Erythroblast (primary cell): ENCODE measurements around the gene FOCAD.
"Not testable (repeated sequence)": the region's sequence is repeated elsewhere in the genome, so short reads cannot be mapped to it uniquely, and the experiment has no call there.

Experiments used
- DNase-seq, 2 experiments: peaks; one replicate each; lab custom pipeline; 2025; lab: John Stamatoyannopoulos, UW
- GATA1 ChIP-seq: IDR thresholded peaks from 2 replicates; pipeline ENCODE4 v1.6.1; 2011; ENCODE audit warnings: low read depth, mild to moderate bottlenecking, control low read depth, low read length, moderate library complexity
- POLR2A ChIP-seq: IDR thresholded peaks from 2 replicates; pipeline ENCODE4 v1.6.1; 2011; ENCODE audit warnings: mild to moderate bottlenecking, low read length

FOCAD gene

GRCh38 chr9:20941174-20941690, 257.2 kb downstream of the FOCAD start:
- peak; percentile 65 to 80 for DNase-seq

GRCh38 chr9:20944507-20944906, 260.4 kb downstream of the FOCAD start:
- no peak for DNase-seq
- TF ChIP-seq GATA1 (no peak), POLR2A (no peak)

More at GRCh38 chr9:20941174-20941690, 257.2 kb downstream of the FOCAD start:
- TF ChIP-seq GATA1 (no peak), POLR2A (no peak)

DNA sequence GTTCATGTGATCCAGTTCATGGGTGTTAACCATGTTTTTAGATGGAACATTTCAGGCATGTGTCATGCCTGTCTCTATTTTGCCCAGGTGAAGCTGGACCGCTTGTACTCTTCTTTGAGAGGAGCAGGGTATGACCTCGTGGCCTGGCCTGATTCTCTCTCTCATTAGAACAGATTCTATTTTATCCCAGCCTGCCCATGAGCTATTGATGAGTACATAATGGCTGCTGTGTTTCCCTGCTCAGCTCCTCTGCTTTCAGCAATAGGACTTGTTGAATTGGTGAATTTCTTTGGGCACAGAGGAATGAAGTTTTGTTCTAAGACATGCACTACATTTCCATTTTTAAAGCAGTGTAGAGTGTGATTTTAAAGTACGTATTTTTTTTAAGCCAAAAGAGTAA, 261.2 kb downstream of the FOCAD start:
- no peak for TF ChIP-seq GATA1
- no peak for TF ChIP-seq POLR2A
- no peak for DNase-seq

GRCh38 chr9:20945856-20946255, 261.8 kb downstream of the FOCAD start:
- TF ChIP-seq POLR2A (no peak), GATA1 (no peak)

GRCh38 chr9:20948703-20949102, 264.6 kb downstream of the FOCAD start:
- no peak for DNase-seq
- no peak for TF ChIP-seq GATA1
- TF ChIP-seq POLR2A: no peak

More at GRCh38 chr9:20945856-20946255, 261.8 kb downstream of the FOCAD start:
- no peak for DNase-seq

- TF ChIP-seq GATA1: no peak
- no peak for TF ChIP-seq POLR2A
Observed at GRCh38 chr9:20950707-20951106, 266.6 kb downstream of the FOCAD start.

DNA sequence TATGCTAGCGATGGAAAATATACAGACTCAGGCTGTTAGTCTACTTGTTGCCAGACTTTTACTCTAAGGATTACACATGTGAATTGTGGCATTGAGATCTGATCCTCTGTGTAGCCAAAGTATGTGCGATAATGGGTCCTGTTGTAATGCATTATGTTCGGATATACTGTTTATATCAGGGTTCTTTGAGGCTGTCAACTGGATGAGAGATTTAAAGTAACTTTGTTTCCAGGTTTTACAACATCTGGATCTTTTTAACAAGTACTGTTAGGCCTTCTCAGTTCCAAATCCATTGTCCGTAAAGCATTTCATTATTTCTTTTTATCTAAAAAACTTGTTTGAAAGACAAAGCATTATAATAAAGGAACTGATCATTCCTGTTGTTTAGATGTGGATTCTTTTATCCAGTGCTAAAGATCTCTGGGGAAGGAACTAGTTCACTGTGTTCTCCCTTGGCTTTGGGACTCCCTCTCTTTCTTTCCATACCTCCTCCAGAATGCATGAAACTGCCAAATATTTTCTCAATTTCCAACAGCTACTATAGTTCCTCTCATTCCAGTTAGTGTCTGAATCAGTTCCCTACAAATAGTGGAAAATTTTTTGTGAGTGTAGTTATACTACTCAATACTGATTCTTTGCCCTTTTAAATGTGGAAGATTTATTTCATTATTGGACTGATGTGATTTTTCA, 278.6 kb downstream of the FOCAD start:
- TF ChIP-seq GATA1 (no peak), POLR2A (no peak)
- DNase-seq: no peak

More at GRCh38 chr9:20950707-20951106, 266.6 kb downstream of the FOCAD start:
- no peak for DNase-seq

DNA sequence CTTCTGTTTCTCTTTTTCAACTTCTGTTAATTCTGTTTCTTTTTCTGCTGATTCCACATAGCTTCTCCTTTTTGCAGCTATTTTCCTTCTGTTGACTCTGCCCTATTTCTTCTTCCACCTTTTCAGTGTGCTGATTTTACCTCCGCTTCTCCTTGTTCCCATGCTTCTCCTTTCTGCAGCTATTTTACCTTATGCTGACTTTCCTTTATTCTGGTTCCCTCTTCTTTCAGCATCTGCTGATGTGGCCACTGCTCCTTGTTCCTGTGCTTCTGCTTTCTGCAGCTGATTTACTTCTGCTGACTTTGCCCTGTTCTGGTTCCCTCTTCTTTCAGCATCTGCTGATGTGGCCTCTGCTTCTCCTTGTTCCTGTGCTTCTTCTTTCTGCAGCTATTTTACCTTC, 288.6 kb downstream of the FOCAD start:
- TF ChIP-seq GATA1 (no peak), POLR2A (no peak)

GRCh38 chr9:20973246-20973947, 289.3 kb downstream of the FOCAD start:
- DNase-seq: not testable (repeated sequence)

More for the DNA sequence above, 288.6 kb downstream of the FOCAD start:
- DNase-seq: no peak

GRCh38 chr9:20974191-20974938, 290.3 kb downstream of the FOCAD start:
- DNase-seq: not testable (repeated sequence)

DNA sequence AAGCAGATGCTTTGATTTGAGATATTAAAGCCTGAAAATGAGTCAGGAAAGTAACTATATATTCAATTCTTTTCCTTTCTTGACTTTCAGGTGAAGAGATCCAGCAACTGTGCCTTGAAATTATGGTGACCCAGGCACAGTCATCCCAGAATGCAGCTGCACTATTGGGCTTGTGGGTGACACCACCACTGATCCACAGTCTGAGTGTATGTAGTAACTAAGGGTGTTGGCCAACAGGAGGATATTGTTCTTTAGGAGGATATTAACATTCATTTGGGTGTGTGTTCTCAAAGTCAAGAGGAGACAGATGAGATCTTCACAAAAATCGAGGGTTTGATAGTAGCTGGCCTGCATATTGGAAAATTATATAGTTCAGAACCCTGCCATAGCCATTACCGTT, 294.2 kb downstream of the FOCAD start:
- no peak for TF ChIP-seq POLR2A
- TF ChIP-seq GATA1: no peak
- DNase-seq: no peak

DNA sequence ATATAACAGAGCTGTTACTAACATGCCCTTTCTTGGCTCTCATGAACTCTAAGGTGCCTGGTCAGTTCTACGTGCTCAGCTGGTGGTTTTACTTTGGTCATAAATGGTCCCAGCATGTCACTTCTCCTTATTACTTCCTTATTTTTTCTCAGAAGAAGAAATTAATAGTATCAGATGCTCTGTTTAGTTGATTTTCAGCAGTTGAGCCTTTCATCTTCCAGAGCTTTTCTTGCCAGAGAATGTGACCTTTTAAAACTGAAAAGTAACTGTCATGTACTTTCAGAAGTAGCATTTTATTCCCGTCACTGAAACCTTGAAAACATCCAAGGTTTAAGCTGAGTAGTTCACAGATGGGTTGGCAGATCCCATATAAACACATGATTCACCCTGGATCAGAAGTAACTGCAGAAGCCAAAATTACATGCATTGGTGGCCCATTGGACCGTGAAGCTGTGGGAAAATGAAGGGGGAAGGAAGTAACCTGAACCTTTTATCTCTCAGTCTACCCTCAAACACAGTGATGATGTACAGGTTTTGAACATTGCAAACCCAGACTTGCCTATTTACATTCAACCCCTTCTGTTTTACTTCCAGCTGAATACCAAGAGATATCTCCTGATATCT, 296.9 kb downstream of the FOCAD start:
- TF ChIP-seq GATA1 (no peak), POLR2A (no peak)

GRCh38 chr9:20981486-20981885, 297.4 kb downstream of the FOCAD start:
- TF ChIP-seq POLR2A (no peak), GATA1 (no peak)
- DNase-seq: no peak

More for the DNA sequence above, 296.9 kb downstream of the FOCAD start:
- no peak for DNase-seq

DNA sequence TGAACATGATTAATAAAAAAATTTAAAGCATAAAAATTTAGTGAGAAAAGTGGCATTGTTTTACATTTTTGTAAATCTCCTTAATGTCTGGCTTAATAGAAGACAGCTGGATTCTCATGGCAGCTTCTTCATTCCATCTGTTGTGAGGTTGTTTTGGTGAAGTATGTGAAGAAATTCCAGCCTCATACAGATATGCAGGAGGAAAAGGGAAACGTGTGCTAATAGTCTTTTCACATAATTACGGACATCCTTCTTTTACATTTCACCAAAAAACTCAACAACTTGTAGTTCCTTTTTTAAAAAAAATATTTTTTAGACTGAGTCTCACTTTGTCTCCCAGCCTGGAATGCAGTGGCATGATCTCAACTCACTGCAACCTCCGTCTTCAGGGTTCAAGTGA, 300.4 kb downstream of the FOCAD start:
- no peak for DNase-seq
- TF ChIP-seq POLR2A: no peak
- no peak for TF ChIP-seq GATA1
